GM23338 (cell line): ENCODE results near the gene TENM4. TPM values are rescaled to one million over a fixed set of nuclear protein-coding genes. Genes with fewer than 3 reads are reported as not detected.

ENCODE experiments used
- ATAC-seq: fragments of 200-7000 bp; cut with Tn5 transposase; 3 replicates; pipeline ENCODE4 v1.9.1; 2020
- DNase-seq: peaks from one replicate; pipeline ENCODE4 v3.0.0-alpha.2; 2015; ENCODE audit warnings: low spot score
- H2AFZ ChIP-seq: fragments of 200-600 bp; sonication (generic); 2 replicates; pipeline ENCODE4 v1.8.0; 2016; ENCODE audit warnings: antibody characterized with exemption, mild to moderate bottlenecking, moderate library complexity
- H3F3A ChIP-seq: fragments of 200-600 bp; sonication (generic); replicated peaks from 2 replicates; pipeline ENCODE4 v1.8.0; 2017; ENCODE audit warnings: antibody characterized with exemption, mixed run types, low read depth
- H3K27ac ChIP-seq: fragments of 200-600 bp; sonication (generic); 2 replicates; pipeline ENCODE4 v1.6.1; 2016; ENCODE audit warnings: low read depth
- H3K27me3 ChIP-seq: fragments of 200-600 bp; sonication (generic); 2 replicates; pipeline ENCODE4 v1.8.0; 2016; ENCODE audit warnings: mild to moderate bottlenecking, mixed run types, moderate library complexity; ENCODE audit not compliant: insufficient read depth
- H3K36me3 ChIP-seq: fragments of 200-600 bp; sonication (generic); 2 replicates; pipeline ENCODE4 v1.8.0; 2016; ENCODE audit warnings: mild to moderate bottlenecking; ENCODE audit not compliant: insufficient read depth
- H3K4me1 ChIP-seq: fragments of 200-600 bp; sonication (generic); 2 replicates; pipeline ENCODE4 v1.8.0; 2016; ENCODE audit warnings: mild to moderate bottlenecking, moderate library complexity; ENCODE audit not compliant: insufficient read depth
- H3K4me2 ChIP-seq: fragments of 200-600 bp; sonication (generic); 2 replicates; pipeline ENCODE4 v1.7.1; 2017; ENCODE audit warnings: mixed run types
- H3K4me3 ChIP-seq: fragments of 200-600 bp; sonication (generic); 2 replicates; pipeline ENCODE4 v1.6.1; 2016; ENCODE audit warnings: mixed run types
- H3K79me2 ChIP-seq: fragments of 200-600 bp; sonication (generic); replicated peaks from 2 replicates; pipeline ENCODE4 v1.8.0; 2017; ENCODE audit warnings: mild to moderate bottlenecking; ENCODE audit not compliant: insufficient read depth
- H3K9me2 ChIP-seq: fragments of 200-600 bp; sonication (generic); 2 replicates; pipeline ENCODE4 v1.8.0; 2017; ENCODE audit not compliant: insufficient read depth
- H4K20me1 ChIP-seq: fragments of 200-600 bp; sonication (generic); replicated peaks from 2 replicates; pipeline ENCODE4 v1.8.0; 2017; ENCODE audit warnings: mild to moderate bottlenecking; ENCODE audit not compliant: insufficient read depth
- H3K27ac Mint-ChIP-seq: 2 replicates; pipeline ENCODE4 v1.8.0; 2020; ENCODE audit warnings: inconsistent platforms, mild to moderate bottlenecking, moderate library complexity, mixed read lengths
- H3K27me3 Mint-ChIP-seq: 3 replicates; pipeline ENCODE4 v1.8.0; 2022; ENCODE audit warnings: low read depth, mild to moderate bottlenecking, moderate library complexity, mixed read lengths, inconsistent platforms; ENCODE audit not compliant: insufficient read depth, poor library complexity
- H3K36me3 Mint-ChIP-seq: 3 replicates; pipeline ENCODE4 v1.8.0; 2021; ENCODE audit warnings: low read depth, mild to moderate bottlenecking, inconsistent platforms, moderate library complexity, mixed read lengths
- H3K4me1 Mint-ChIP-seq: 3 replicates; pipeline ENCODE4 v1.8.0; 2020; ENCODE audit warnings: mild to moderate bottlenecking, inconsistent platforms, mixed read lengths
- H3K4me3 Mint-ChIP-seq: 3 replicates; pipeline ENCODE4 v1.8.0; 2021; ENCODE audit warnings: moderate library complexity, mild to moderate bottlenecking, inconsistent platforms, mixed read lengths
- H3K9me3 Mint-ChIP-seq: 3 replicates; pipeline ENCODE4 v1.8.0; 2020; ENCODE audit warnings: moderate library complexity, mild to moderate bottlenecking, inconsistent platforms, mixed read lengths
- CREB1 ChIP-seq: fragments of 250-450 bp; sonication (Bioruptor Pico); IDR thresholded peaks from 2 replicates; pipeline ENCODE4 v1.5.0; 2020; ENCODE audit warnings: low read depth, mild to moderate bottlenecking, moderate library complexity
- EZH2 ChIP-seq: fragments of 200-600 bp; sonication (generic); IDR thresholded peaks from one replicate; pipeline ENCODE4 v1.8.0; 2017; ENCODE audit warnings: antibody characterized with exemption, mild to moderate bottlenecking, low read depth; ENCODE audit not compliant: unreplicated experiment
- EZH2phosphoT487 ChIP-seq: fragments of 200-600 bp; sonication (generic); IDR thresholded peaks from one replicate; pipeline ENCODE4 v1.8.1; 2018; ENCODE audit warnings: antibody characterized with exemption; ENCODE audit not compliant: unreplicated experiment
- JUNB ChIP-seq: IDR thresholded peaks from one replicate; pipeline ENCODE4 v1.6.1; 2016; ENCODE audit warnings: antibody characterized with exemption; ENCODE audit not compliant: unreplicated experiment
- NANOG ChIP-seq: IDR thresholded peaks from 2 replicates; pipeline ENCODE4 v1.6.1; 2016; ENCODE audit warnings: antibody characterized with exemption, borderline replicate concordance
- POLR2AphosphoS5 ChIP-seq: IDR thresholded peaks from 2 replicates; pipeline ENCODE4 v1.6.1; 2016; ENCODE audit warnings: antibody characterized with exemption, low read depth
- STAT1 ChIP-seq: IDR thresholded peaks from one replicate; pipeline ENCODE4 v1.6.1; 2016; ENCODE audit warnings: antibody characterized with exemption; ENCODE audit not compliant: unreplicated experiment
- ZNF114 ChIP-seq: fragments of 250-450 bp; sonication (Bioruptor Pico); IDR thresholded peaks from 2 replicates; pipeline ENCODE4 v1.5.0; 2020; ENCODE audit warnings: mild to moderate bottlenecking, moderate library complexity
- ZNF331 ChIP-seq: fragments of 250-450 bp; sonication (Bioruptor Pico); IDR thresholded peaks from 2 replicates; pipeline ENCODE4 v1.5.0; 2020; ENCODE audit warnings: low read depth, mild to moderate bottlenecking, moderate library complexity
- polyA plus RNA-seq: library from polyadenylated mRNA; unstranded; fragments of >200 nt; fragmentation: Nextera tagmentation; extraction: Ambion mirVana; gene quantifications from 2 replicates; pipeline ENCODE4 v1.2.1, GENCODE V29; 2016
- total RNA-seq: library from RNA; depleted of rRNA; stranded (reverse); fragments of >200 nt; shearing (Covaris generic); gene quantifications from 2 replicates; pipeline ENCODE4 v1.2.3, GENCODE V29; 2014
- TF ChIP-seq, protein P1 (sequence below), 2 experiments: fragments of 200-600 bp in 1 of 2; sonication (generic) in 1 of 2; conservative IDR thresholded peaks; 2 replicates each; pipeline versions ENCODE4 v1.5.1 to v1.6.1; 2016 to 2017; ENCODE audit warnings: antibody characterized with exemption in 2 of 2, low read depth in 2 of 2, mild to moderate bottlenecking in 2 of 2, moderate library complexity in 1 of 2
- TF ChIP-seq, protein P2 (sequence below): fragments of 250-450 bp; sonication (Bioruptor Pico); IDR thresholded peaks from 2 replicates; pipeline ENCODE4 v1.5.0; 2020; ENCODE audit warnings: mild to moderate bottlenecking, moderate library complexity
- TF ChIP-seq, protein P3 (sequence below): IDR thresholded peaks from one replicate; pipeline ENCODE4 v1.6.1; 2018; ENCODE audit warnings: antibody characterized with exemption; ENCODE audit not compliant: unreplicated experiment

Gene TENM4
- total and polyA plus RNA-seq, 2 experiments from 2014 or later = 7.3 TPM

DNA sequence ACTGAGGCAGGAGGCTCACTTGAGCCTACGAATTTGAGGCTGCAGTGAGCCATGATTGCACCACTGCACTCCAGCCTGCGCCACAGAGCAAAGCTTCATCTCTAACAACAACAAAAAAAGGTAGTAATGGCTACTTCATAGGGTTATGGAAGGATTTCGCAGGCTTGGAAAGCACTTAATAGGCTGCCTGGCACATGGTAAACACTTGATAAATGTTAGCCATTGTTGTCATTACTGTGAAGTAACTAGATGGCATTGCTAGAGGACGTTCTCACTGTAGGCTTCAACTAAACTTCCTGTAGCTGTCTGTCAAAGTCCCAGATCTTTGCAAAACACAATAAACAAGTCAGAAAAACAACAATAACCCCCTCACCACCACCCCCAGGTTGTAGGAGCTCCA is 508.9 kb downstream of the TENM4 start:
- TF ChIP-seq, protein P1, sequence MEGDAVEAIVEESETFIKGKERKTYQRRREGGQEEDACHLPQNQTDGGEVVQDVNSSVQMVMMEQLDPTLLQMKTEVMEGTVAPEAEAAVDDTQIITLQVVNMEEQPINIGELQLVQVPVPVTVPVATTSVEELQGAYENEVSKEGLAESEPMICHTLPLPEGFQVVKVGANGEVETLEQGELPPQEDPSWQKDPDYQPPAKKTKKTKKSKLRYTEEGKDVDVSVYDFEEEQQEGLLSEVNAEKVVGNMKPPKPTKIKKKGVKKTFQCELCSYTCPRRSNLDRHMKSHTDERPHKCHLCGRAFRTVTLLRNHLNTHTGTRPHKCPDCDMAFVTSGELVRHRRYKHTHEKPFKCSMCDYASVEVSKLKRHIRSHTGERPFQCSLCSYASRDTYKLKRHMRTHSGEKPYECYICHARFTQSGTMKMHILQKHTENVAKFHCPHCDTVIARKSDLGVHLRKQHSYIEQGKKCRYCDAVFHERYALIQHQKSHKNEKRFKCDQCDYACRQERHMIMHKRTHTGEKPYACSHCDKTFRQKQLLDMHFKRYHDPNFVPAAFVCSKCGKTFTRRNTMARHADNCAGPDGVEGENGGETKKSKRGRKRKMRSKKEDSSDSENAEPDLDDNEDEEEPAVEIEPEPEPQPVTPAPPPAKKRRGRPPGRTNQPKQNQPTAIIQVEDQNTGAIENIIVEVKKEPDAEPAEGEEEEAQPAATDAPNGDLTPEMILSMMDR (conservative IDR thresholded peaks at IDR 0.05; ENCODE audit: low read depth in 2 of 2) = no peak
- TF ChIP-seq ZNF114 (CRISPR knock-in tag) (no peak), CREB1 (CRISPR knock-in tag) (no peak), STAT1 (no peak), ZNF331 (CRISPR knock-in tag) (no peak), POLR2AphosphoS5 (no peak), EZH2 (no peak), NANOG (no peak), EZH2phosphoT487 (no peak), JUNB (no peak)
- TF ChIP-seq, protein P2, sequence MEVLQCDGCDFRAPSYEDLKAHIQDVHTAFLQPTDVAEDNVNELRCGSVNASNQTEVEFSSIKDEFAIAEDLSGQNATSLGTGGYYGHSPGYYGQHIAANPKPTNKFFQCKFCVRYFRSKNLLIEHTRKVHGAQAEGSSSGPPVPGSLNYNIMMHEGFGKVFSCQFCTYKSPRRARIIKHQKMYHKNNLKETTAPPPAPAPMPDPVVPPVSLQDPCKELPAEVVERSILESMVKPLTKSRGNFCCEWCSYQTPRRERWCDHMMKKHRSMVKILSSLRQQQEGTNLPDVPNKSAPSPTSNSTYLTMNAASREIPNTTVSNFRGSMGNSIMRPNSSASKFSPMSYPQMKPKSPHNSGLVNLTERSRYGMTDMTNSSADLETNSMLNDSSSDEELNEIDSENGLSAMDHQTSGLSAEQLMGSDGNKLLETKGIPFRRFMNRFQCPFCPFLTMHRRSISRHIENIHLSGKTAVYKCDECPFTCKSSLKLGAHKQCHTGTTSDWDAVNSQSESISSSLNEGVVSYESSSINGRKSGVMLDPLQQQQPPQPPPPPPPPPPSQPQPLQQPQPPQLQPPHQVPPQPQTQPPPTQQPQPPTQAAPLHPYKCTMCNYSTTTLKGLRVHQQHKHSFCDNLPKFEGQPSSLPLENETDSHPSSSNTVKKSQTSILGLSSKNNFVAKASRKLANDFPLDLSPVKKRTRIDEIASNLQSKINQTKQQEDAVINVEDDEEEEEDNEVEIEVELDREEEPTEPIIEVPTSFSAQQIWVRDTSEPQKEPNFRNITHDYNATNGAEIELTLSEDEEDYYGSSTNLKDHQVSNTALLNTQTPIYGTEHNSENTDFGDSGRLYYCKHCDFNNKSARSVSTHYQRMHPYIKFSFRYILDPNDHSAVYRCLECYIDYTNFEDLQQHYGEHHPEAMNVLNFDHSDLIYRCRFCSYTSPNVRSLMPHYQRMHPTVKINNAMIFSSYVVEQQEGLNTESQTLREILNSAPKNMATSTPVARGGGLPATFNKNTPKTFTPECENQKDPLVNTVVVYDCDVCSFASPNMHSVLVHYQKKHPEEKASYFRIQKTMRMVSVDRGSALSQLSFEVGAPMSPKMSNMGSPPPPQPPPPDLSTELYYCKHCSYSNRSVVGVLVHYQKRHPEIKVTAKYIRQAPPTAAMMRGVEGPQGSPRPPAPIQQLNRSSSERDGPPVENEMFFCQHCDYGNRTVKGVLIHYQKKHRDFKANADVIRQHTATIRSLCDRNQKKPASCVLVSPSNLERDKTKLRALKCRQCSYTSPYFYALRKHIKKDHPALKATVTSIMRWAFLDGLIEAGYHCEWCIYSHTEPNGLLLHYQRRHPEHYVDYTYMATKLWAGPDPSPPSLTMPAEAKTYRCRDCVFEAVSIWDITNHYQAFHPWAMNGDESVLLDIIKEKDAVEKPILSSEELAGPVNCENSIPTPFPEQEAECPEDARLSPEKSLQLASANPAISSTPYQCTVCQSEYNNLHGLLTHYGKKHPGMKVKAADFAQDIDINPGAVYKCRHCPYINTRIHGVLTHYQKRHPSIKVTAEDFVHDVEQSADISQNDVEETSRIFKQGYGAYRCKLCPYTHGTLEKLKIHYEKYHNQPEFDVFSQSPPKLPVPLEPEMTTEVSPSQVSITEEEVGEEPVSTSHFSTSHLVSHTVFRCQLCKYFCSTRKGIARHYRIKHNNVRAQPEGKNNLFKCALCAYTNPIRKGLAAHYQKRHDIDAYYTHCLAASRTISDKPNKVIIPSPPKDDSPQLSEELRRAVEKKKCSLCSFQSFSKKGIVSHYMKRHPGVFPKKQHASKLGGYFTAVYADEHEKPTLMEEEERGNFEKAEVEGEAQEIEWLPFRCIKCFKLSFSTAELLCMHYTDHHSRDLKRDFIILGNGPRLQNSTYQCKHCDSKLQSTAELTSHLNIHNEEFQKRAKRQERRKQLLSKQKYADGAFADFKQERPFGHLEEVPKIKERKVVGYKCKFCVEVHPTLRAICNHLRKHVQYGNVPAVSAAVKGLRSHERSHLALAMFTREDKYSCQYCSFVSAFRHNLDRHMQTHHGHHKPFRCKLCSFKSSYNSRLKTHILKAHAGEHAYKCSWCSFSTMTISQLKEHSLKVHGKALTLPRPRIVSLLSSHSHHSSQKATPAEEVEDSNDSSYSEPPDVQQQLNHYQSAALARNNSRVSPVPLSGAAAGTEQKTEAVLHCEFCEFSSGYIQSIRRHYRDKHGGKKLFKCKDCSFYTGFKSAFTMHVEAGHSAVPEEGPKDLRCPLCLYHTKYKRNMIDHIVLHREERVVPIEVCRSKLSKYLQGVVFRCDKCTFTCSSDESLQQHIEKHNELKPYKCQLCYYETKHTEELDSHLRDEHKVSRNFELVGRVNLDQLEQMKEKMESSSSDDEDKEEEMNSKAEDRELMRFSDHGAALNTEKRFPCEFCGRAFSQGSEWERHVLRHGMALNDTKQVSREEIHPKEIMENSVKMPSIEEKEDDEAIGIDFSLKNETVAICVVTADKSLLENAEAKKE (CRISPR knock-in tag) = no peak
- TF ChIP-seq, protein P3, sequence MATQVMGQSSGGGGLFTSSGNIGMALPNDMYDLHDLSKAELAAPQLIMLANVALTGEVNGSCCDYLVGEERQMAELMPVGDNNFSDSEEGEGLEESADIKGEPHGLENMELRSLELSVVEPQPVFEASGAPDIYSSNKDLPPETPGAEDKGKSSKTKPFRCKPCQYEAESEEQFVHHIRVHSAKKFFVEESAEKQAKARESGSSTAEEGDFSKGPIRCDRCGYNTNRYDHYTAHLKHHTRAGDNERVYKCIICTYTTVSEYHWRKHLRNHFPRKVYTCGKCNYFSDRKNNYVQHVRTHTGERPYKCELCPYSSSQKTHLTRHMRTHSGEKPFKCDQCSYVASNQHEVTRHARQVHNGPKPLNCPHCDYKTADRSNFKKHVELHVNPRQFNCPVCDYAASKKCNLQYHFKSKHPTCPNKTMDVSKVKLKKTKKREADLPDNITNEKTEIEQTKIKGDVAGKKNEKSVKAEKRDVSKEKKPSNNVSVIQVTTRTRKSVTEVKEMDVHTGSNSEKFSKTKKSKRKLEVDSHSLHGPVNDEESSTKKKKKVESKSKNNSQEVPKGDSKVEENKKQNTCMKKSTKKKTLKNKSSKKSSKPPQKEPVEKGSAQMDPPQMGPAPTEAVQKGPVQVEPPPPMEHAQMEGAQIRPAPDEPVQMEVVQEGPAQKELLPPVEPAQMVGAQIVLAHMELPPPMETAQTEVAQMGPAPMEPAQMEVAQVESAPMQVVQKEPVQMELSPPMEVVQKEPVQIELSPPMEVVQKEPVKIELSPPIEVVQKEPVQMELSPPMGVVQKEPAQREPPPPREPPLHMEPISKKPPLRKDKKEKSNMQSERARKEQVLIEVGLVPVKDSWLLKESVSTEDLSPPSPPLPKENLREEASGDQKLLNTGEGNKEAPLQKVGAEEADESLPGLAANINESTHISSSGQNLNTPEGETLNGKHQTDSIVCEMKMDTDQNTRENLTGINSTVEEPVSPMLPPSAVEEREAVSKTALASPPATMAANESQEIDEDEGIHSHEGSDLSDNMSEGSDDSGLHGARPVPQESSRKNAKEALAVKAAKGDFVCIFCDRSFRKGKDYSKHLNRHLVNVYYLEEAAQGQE = no peak
- Mint-ChIP-seq H3K4me3 (no peak overlapping the region), H3K9me3 (peaks cover 13% of the 10 kb centered on the region), H3K27me3 (peaks cover 57% of the 10 kb centered on the region), H3K4me1 (peaks cover 44% of the 10 kb centered on the region), H3K27ac (no peak overlapping the region), H3K36me3 (peaks cover 11% of the 10 kb centered on the region; the same call in 2 of the 3 replicates)
- no peak overlapping the region for H3K27ac ChIP-seq
- no peak for DNase-seq
- no peak overlapping the region for H3K4me3 ChIP-seq
- H4K20me1 ChIP-seq = no peaks in the 10 kb centered on the region; the same call in 1 of the 2 replicates
- H3F3A ChIP-seq = 0 out of 2 replicates have a peak, but pooled peaks cover 4% of the 10 kb centered on the region
- peaks cover 58% of the 10 kb centered on the region for H3K27me3 ChIP-seq
- no peak overlapping the region for H3K4me2 ChIP-seq
- H3K36me3 ChIP-seq = no peaks in the 10 kb centered on the region
- no peaks in the 10 kb centered on the region for H3K79me2 ChIP-seq
- no peaks in the 10 kb centered on the region for H3K9me2 ChIP-seq
- H3K4me1 ChIP-seq = peaks cover 40% of the 10 kb centered on the region
- H2AFZ ChIP-seq = no peak overlapping the region
- no peak for ATAC-seq
